G401 (cell line): ENCODE results near the gene JMJD8. TPM values are rescaled to one million over a fixed set of nuclear protein-coding genes. Genes with fewer than 3 reads are reported as not detected.

Experiments
- DNase-seq: peaks from one replicate; pipeline ENCODE4 v3.0.0-alpha.2; 2015; ENCODE audit warnings: low spot score
- in situ Hi-C: cut with HindIII; loops from 2 replicates; pipeline ENCODE4 v1.10.0; 2016; ENCODE audit warnings: low sequenced_read_pairs, mixed read lengths
- total RNA-seq: library from RNA; depleted of rRNA; stranded (reverse); fragments of >200 nt; shearing (Covaris generic); gene quantifications from 2 replicates; pipeline ENCODE4 v1.2.3, GENCODE V29; 2014; rRNA removed

Gene JMJD8
- total RNA-seq, 1 experiment from 2014 or later, result 4.0 TPM

DNA sequence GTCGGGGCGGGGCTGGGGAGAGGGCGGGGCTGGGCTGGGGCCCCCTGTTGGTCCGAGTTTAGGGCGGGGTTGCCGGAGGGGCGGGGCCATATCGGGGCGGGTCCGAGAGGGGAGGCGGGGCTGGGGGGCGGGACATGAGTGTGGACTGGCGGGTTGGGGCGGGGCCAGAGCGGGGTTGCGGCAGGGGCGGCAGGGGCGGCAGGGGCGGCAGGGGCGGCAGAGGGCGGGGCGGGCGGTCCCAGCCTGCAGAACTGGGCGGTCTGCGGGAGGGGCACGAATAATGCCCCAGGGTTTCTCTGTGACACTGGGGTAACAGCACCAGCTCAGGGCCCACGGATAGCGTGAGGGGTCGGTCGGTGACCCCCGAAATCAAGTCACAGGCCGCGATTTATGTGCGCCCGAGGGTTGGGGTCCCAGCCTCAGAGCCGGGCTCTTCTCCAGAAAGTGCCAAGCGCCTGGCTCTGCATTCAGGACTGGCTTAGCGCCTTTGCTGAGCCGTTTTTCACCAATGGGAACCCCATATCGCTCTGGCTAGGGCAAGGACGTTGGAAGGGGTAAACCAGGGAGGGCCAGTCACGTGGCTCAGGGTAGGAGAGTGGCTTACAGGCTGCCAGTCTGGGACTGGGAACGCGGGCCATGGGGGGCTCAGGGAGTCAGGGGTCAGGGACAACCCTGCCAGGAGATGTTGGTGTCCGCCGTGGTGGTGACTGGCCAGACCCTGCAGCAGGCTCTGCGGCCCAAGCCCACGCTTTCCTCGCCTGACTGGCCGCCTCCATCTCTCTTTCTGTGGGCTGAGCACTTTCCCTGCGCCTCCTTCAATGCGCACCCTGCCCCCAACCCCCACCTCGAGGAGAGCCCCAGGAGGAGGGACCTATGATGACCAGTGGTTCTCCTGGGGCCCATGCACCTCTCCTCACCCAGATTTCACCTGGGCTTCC is 46.8 kb downstream of the JMJD8 start:
- peak; percentile 95 for DNase-seq
- in situ Hi-C loops, result no loop called here

DNA sequence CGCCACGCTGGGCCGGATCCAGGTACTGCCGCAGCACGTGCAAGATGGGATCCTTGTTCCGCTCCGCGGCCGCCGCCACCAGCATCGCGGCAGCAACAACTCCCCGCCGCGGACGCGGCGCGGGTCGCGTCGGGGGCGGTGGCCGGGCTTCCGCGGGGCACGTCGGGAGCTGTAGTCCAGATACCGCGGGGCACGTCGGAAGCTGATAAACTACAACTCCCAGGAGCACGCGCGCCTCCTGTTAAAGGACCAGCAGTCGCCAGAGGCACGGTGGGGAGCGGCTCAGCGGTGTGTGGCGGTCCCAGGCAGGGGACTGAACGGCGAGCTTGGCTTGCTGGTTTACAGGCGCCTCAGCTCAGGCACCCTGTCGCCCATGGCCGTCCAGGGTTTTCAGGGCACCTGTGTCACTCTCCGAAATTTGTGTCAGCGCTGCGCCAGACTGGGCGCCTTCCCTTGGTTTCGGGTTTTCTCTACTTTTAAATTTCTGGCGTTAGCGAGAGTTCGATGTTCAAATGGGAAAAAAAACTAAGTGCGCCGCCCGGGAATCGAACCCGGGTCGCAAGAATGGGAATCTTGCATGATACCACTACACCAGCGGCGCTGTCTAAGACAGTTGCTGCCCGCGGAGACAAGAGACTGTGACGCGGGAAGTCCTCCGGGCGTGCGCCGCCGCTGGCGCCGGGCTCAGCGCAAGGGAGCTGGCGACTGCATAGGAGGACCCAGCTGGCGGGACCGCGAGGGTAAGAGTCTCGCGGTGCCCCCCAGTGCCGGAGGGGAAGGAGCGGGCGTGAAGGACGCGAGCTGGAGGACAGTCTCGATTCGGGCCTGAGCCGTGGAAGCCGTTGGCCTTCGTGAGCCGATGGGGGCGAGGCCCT is 47.7 kb downstream of the JMJD8 start, which contains the start of gene METTL26:
Gene METTL26 (minus strand): TSS at position 100 of the 875 bp plus-strand sequence. CDS start 15 bp downstream, at position 85.
- in situ Hi-C loops, result no loop called here

DNA sequence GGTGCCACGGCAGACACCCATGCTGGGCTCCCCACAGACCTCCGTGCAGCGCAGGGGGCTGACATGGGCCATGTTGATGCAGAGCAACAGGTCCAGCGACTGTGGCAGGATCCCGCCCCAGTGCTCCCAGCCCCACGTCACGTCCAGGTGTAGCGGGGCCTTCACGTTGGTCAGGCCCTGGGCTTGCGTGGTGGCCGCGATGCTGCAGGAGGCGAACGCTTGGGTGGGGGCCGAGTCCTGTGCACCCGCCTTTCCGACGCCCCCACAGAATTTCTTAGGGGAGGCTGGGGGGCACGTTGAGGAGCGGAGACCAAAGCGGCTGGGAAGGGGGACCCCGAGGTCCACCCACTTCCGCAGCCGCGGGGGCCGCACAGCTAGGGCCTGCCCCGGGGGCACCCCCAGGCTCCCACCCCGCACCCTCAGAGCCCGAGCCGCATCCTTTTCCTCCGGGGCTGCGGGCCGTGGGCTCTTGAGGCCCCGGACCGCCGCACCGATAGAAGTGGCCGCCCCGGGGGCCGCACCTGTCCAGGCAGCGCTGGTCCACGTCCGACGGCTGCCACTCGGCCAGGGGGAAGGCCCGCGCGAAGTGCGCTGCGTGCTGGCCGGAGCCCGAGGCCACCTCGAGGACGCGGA is 48.4 kb downstream of the JMJD8 start:
- in situ Hi-C loops, result no loop called here
- DNase-seq, result no peak

More for the DNA sequence above, 47.7 kb downstream of the JMJD8 start, which contains the start of gene METTL26:
- peak; percentile 97 for DNase-seq

DNA sequence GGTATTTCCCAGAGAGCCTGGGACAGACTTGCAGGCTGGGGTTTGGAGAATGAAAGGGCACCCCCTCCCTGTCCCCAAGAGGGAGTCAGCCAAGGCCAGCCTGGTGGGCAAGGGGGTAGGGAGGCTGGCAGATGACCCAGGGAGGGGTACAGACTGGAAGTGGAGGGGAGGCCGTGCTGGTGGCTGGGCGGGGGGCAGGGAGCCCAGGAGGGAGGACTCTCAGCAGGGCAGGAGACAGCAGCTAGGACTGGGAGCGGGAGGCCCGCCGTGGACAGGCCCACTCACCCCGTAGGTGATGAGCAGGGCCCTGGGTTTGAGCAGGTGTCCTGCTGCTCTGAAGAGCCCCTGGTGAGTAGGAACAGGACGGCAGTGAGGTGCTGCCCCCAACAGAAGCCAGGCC is 49.1 kb downstream of the JMJD8 start:
- in situ Hi-C loops, result no loop called here
- no peak for DNase-seq

DNA sequence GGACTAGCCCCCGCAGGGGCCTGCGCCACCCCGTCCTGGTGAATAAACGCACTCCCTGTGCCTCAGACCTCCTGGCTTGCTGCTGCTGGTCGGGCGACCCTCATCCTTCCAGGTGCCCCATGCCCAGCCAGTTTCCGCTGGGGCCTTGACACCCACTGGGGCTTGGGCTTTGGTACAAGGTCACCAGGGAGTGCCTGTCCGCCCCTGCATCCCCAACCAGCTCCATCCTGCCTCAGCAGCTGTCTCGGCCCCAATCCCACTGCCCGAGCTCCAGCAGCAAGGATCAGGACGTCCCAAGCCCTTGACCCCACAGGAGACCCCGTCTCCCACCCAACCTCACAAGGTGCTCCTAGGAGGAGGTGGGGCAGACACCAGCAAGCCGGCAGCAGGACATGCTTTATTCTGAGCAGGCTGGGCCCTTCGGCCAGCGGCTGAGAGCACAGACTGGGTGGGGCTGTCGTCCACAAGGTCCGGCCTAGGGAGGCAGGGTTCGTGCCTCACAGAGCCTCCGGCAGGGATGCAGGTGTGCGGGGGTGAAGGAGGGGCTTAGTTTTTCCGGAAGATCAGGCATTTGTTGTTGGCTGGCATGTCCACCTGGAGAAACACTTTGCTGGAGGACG is 50.0 kb downstream of the JMJD8 start:
- no peak for DNase-seq
- in situ Hi-C loops, result no loop called here

DNA sequence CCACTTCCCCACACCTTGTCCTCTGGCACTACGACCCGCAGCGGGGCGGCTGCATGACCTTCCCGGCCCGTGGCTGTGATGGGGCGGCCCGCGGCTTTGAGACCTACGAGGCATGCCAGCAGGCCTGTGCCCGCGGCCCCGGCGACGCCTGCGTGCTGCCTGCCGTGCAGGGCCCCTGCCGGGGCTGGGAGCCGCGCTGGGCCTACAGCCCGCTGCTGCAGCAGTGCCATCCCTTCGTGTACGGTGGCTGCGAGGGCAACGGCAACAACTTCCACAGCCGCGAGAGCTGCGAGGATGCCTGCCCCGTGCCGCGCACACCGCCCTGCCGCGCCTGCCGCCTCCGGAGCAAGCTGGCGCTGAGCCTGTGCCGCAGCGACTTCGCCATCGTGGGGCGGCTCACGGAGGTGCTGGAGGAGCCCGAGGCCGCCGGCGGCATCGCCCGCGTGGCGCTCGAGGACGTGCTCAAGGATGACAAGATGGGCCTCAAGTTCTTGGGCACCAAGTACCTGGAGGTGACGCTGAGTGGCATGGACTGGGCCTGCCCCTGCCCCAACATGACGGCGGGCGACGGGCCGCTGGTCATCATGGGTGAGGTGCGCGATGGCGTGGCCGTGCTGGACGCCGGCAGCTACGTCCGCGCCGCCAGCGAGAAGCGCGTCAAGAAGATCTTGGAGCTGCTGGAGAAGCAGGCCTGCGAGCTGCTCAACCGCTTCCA is 50.6 kb downstream of the JMJD8 start:
- in situ Hi-C loops, result no loop called here
- no peak for DNase-seq

DNA sequence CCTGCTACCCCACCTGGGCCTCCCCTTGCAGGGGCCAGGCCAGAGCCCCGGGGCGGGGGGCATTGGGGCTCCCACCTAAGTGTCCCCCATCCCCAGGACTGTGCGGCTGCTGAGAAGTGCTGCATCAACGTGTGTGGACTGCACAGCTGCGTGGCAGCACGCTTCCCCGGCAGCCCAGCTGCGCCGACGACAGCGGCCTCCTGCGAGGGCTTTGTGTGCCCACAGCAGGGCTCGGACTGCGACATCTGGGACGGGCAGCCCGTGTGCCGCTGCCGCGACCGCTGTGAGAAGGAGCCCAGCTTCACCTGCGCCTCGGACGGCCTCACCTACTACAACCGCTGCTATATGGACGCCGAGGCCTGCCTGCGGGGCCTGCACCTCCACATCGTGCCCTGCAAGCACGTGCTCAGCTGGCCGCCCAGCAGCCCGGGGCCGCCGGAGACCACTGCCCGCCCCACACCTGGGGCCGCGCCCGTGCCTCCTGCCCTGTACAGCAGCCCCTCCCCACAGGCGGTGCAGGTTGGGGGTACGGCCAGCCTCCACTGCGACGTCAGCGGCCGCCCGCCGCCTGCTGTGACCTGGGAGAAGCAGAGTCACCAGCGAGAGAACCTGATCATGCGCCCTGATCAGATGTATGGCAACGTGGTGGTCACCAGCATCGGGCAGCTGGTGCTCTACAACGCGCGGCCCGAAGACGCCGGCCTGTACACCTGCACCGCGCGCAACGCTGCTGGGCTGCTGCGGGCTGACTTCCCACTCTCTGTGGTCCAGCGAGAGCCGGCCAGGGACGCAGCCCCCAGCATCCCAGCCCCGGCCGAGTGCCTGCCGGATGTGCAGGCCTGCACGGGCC is 51.4 kb downstream of the JMJD8 start:
- in situ Hi-C loops, result no loop called here
- DNase-seq, result no peak

DNA sequence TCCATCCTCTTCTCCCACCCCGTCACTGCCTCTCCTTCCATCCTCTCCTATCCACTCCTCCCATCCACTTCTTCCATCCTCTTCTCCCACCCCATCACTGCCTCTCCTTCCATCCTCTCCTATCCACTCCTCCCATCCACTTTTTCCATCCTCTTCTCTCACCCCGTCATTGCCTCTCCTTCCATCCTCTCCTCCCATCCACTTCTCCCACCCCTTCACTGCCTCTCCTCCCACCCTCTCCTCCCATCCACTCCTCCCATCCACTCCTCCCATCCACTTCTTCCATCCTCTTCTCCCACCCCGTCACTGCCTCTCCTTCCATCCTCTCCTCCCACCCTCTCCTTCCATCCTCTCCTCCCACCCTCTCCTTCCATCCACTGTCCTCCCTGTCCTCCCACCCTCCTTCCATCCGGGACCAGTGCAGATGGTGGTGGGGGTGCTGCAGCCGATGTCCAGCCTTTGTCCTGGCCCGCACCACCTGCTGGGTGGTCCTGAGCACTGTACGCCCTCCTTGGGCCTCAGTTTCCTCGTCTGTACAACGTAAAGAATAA is 52.3 kb downstream of the JMJD8 start:
- in situ Hi-C loops, result no loop called here
- no peak for DNase-seq

Other genes starting within 250 kb of the JMJD8 start
- gene CAPN15, start 156.6 kb downstream of the JMJD8 start, total RNA-seq, result 38.8 and 54.3 TPM in 2 replicates
- gene PRR35, start 123.9 kb downstream of the JMJD8 start, total RNA-seq, result 0.41 and 2.3 TPM in 2 replicates
- gene NHLRC4, start 117.3 kb downstream of the JMJD8 start, total RNA-seq, result 2.7 and 4.1 TPM in 2 replicates
- 38.8 and 54.4 TPM in 2 replicates for gene PIGQ, start 114.4 kb downstream of the JMJD8 start, total RNA-seq
- 28.6 and 32.2 TPM in 2 replicates for gene RAB40C, start 94.3 kb downstream of the JMJD8 start, total RNA-seq
- gene WFIKKN1, start 53.3 kb downstream of the JMJD8 start, total RNA-seq, result 44.6 and 64.4 TPM in 2 replicates
- gene METTL26, start 48.0 kb downstream of the JMJD8 start, total RNA-seq, result 119 and 161 TPM in 2 replicates
- gene MCRIP2, start 42.5 kb downstream of the JMJD8 start, total RNA-seq, result 65.4 and 108 TPM in 2 replicates
- 25.0 and 39.8 TPM in 2 replicates for gene WDR90, start 35.0 kb downstream of the JMJD8 start, total RNA-seq
- 83.4 and 104 TPM in 2 replicates for gene RHOT2, start 16.2 kb downstream of the JMJD8 start, total RNA-seq
- 1.1 and 1.5 TPM in 2 replicates for gene RHBDL1, start 8.7 kb downstream of the JMJD8 start, total RNA-seq
- 145 and 207 TPM in 2 replicates for gene STUB1, start 3.9 kb downstream of the JMJD8 start, total RNA-seq
- gene WDR24, start 6.1 kb upstream of the JMJD8 start, total RNA-seq, result 6.2 and 7.9 TPM in 2 replicates
- gene FBXL16, start 21.5 kb upstream of the JMJD8 start, total RNA-seq, result 14.6 and 19.4 TPM in 2 replicates
- gene METRN, start 30.8 kb upstream of the JMJD8 start, total RNA-seq, result 428 and 493 TPM in 2 replicates
- 45.5 and 47.6 TPM in 2 replicates for gene ANTKMT, start 36.8 kb upstream of the JMJD8 start, total RNA-seq
- gene CCDC78, start 42.1 kb upstream of the JMJD8 start, total RNA-seq, result 20.0 and 26.4 TPM in 2 replicates
- gene HAGHL, start 42.8 kb upstream of the JMJD8 start, total RNA-seq, result 42.3 and 43.1 TPM in 2 replicates
- gene CIAO3, start 56.7 kb upstream of the JMJD8 start, total RNA-seq, result 29.6 and 49.4 TPM in 2 replicates
- 0.14 and 1.8 TPM in 2 replicates for gene MSLN, start 76.4 kb upstream of the JMJD8 start, total RNA-seq
- 69.3 and 95.5 TPM in 2 replicates for gene RPUSD1, start 104.0 kb upstream of the JMJD8 start, total RNA-seq
- gene CHTF18, start 104.3 kb upstream of the JMJD8 start, total RNA-seq, result 60.2 and 61.4 TPM in 2 replicates
- 0.17 TPM in 1 of 2 replicates, not detected in the other for gene GNG13, start 116.4 kb upstream of the JMJD8 start, total RNA-seq